HEK293T (cell line): Measurements from ENCODE around the gene CCDC170.

ENCODE experiments used
- BHLHE40 ChIP-seq: fragments of 450-650 bp; IDR thresholded peaks from 2 replicates; pipeline ENCODE4 v1.6.1; 2016; ENCODE audit warnings: mild to moderate bottlenecking, moderate library complexity, borderline replicate concordance
- CTBP1 ChIP-seq: fragments of 450-650 bp; IDR thresholded peaks from 2 replicates; pipeline ENCODE4 v1.6.1; 2016; ENCODE audit warnings: borderline replicate concordance
- ELF4 ChIP-seq: fragments of 450-650 bp; IDR thresholded peaks from 2 replicates; pipeline ENCODE4 v1.6.1; 2017; ENCODE audit warnings: antibody characterized with exemption
- FOXA1 ChIP-seq: fragments of 450-650 bp; IDR thresholded peaks from 2 replicates; pipeline ENCODE4 v1.6.1; 2016; ENCODE audit warnings: mild to moderate bottlenecking
- FOXK2 ChIP-seq: fragments of 450-650 bp; IDR thresholded peaks from 2 replicates; pipeline ENCODE4 v1.6.1; 2016; ENCODE audit warnings: mild to moderate bottlenecking
- FOXM1 ChIP-seq: fragments of 450-650 bp; IDR thresholded peaks from 2 replicates; pipeline ENCODE4 v1.6.1; 2017; ENCODE audit warnings: mild to moderate bottlenecking, borderline replicate concordance
- HDGF ChIP-seq: fragments of 450-650 bp; IDR thresholded peaks from 2 replicates; pipeline ENCODE4 v1.6.1; 2017; ENCODE audit warnings: antibody characterized with exemption, borderline replicate concordance
- L3MBTL2 ChIP-seq: fragments of 450-650 bp; conservative IDR thresholded peaks from 2 replicates; pipeline ENCODE4 v1.6.1; 2016; ENCODE audit warnings: mild to moderate bottlenecking
- NFRKB ChIP-seq: fragments of 450-650 bp; IDR thresholded peaks from 2 replicates; pipeline ENCODE4 v1.6.1; 2016; ENCODE audit warnings: mild to moderate bottlenecking, moderate library complexity
- SP1 ChIP-seq: fragments of 450-650 bp; IDR thresholded peaks from 2 replicates; pipeline ENCODE4 v1.6.1; 2017
- SUZ12 ChIP-seq: fragments of 450-650 bp; IDR thresholded peaks from 2 replicates; pipeline ENCODE4 v1.6.1; 2016; ENCODE audit warnings: mild to moderate bottlenecking
- TARDBP ChIP-seq: fragments of 450-650 bp; IDR thresholded peaks from 2 replicates; pipeline ENCODE4 v1.6.1; 2016
- ZNF384 ChIP-seq: fragments of 450-650 bp; IDR thresholded peaks from 2 replicates; pipeline ENCODE4 v1.6.1; 2016

DNA sequence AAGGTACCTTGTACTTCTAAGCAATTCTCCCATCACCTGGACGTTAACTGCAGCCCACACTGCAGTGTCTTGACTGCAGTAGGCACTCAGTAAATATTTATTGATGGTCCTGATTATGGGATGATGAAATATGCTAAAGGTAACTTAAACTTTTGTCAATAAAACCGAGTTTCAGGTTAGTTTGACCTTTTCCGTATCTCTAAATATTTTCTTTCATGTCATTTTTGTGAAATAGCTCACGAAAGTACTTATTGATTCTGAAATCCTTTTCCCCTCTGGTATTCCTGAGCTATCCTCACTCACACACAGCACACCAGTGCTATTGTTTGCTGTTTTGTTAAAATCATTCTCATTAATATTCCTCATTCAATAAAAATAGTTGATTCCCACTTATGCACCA lies 164.3 kb downstream of the CCDC170 start:
- TF ChIP-seq HDGF (no peak), BHLHE40 (no peak), FOXA1 (no peak), ZNF384 (no peak), SP1 (no peak), FOXK2 (no peak), FOXM1 (no peak), ELF4 (no peak), SUZ12 (no peak), L3MBTL2 (no peak), TARDBP (no peak), NFRKB (no peak), CTBP1 (no peak)
